NK-92 (cell line): ENCODE results near the gene SMAD2.
"Not testable (repeated sequence)": the region's sequence is repeated elsewhere in the genome, so short reads cannot be mapped to it uniquely, and the experiment has no call there.

ENCODE experiments used
- DNase-seq: peaks from one replicate; lab custom pipeline; 2025; ENCODE audit not compliant: unreplicated experiment; lab: John Stamatoyannopoulos, UW

SMAD2 gene

GRCh38 chr18:47844828-47845498 lies 85.5 kb downstream of the SMAD2 start:
- no peak for DNase-seq

GRCh38 chr18:47842836-47843235 lies 87.6 kb downstream of the SMAD2 start:
- no peak for DNase-seq

- DNase-seq: no peak
Observed at GRCh38 chr18:47838396-47838795, 92.1 kb downstream of the SMAD2 start.

GRCh38 chr18:47832348-47832747 lies 98.1 kb downstream of the SMAD2 start:
- no peak for DNase-seq

GRCh38 chr18:47831351-47831750 lies 99.1 kb downstream of the SMAD2 start:
- DNase-seq: no peak

- DNase-seq: no peak
Observed at GRCh38 chr18:47830772-47831171, 99.7 kb downstream of the SMAD2 start.

- no peak for DNase-seq
Observed at GRCh38 chr18:47829831-47830230, 100.6 kb downstream of the SMAD2 start.

- not testable (repeated sequence) for DNase-seq
Observed at GRCh38 chr18:47828031-47828430, 102.4 kb downstream of the SMAD2 start.

- no peak for DNase-seq
Observed at GRCh38 chr18:47826157-47827074, 104.0 kb downstream of the SMAD2 start.

GRCh38 chr18:47821314-47821713 lies 109.1 kb downstream of the SMAD2 start:
- no peak for DNase-seq

GRCh38 chr18:47817795-47818077 lies 112.7 kb downstream of the SMAD2 start:
- DNase-seq: no peak

GRCh38 chr18:47817017-47817794 lies 113.3 kb downstream of the SMAD2 start:
- no peak for DNase-seq

- DNase-seq: no peak
Observed at GRCh38 chr18:47815486-47816270, 114.8 kb downstream of the SMAD2 start.

- no peak for DNase-seq
Observed at GRCh38 chr18:47809420-47809819, 121.0 kb downstream of the SMAD2 start.

- no peak for DNase-seq
Observed at GRCh38 chr18:47802802-47803201, 127.7 kb downstream of the SMAD2 start.

- no peak for DNase-seq
Observed at GRCh38 chr18:47801817-47802216, 128.6 kb downstream of the SMAD2 start.

GRCh38 chr18:47800756-47801155 lies 129.7 kb downstream of the SMAD2 start:
- DNase-seq: no peak

- no peak for DNase-seq
Observed at GRCh38 chr18:47800248-47800647, 130.2 kb downstream of the SMAD2 start.

- no peak for DNase-seq
Observed at GRCh38 chr18:47799376-47799775, 131.1 kb downstream of the SMAD2 start.

GRCh38 chr18:47798366-47798765 lies 132.1 kb downstream of the SMAD2 start:
- DNase-seq: no peak

GRCh38 chr18:47797126-47797525 lies 133.3 kb downstream of the SMAD2 start:
- DNase-seq: no peak
